SK-N-SH (cell line): Measurements from ENCODE around the gene TP53BP1. TPM values are rescaled to one million over a fixed set of nuclear protein-coding genes. Genes with fewer than 3 reads are reported as not detected.

ENCODE experiments used
- CTCF ChIA-PET: fragments of 300-600, 350-600 bp; formaldehyde crosslinking; extraction: SDS; loops from one replicate; lab custom pipeline; 2021; lab: Yijun Ruan, JAX
- POLR2A ChIA-PET: fragments of 350-600 bp; sonication (Branson Sonifier 250); formaldehyde crosslinking; extraction: SDS; loops from one replicate; lab custom pipeline; 2020; ENCODE audit warnings: antibody characterized with exemption, inconsistent platforms; lab: Yijun Ruan, JAX
- DNase-seq: peaks from one replicate; pipeline ENCODE4 v3.0.0; 2012
- H2AFZ ChIP-seq: fragments of 200-600 bp; sonication (generic); 2 replicates; pipeline ENCODE4 v1.8.1; 2016; ENCODE audit warnings: antibody characterized with exemption, mild to moderate bottlenecking, low read depth
- H3F3A ChIP-seq: fragments of 200-600 bp; sonication (generic); replicated peaks from 2 replicates; pipeline ENCODE3; 2016; ENCODE audit warnings: antibody characterized with exemption, mild to moderate bottlenecking; ENCODE audit not compliant: insufficient read depth
- H3K27ac ChIP-seq, 2 experiments: fragments of 200-500 bp in 1 of 2; fragments of 200-600 bp in 1 of 2; sonication (Bioruptor generic) in 1 of 2; sonication (generic), shearing (Covaris generic) in 1 of 2; 2 replicates each; pipeline versions ENCODE4 v1.5.1 to v1.6.1; 2014 to 2016; ENCODE audit warnings: low read depth in 2 of 2, inconsistent platforms in 1 of 2, low read length in 1 of 2, mild to moderate bottlenecking in 1 of 2, mixed read lengths in 1 of 2
- H3K27me3 ChIP-seq: fragments of 200-600 bp; sonication (generic), shearing (Covaris generic); 2 replicates; pipeline ENCODE4 v1.6.1; 2016; ENCODE audit warnings: mixed run types; ENCODE audit not compliant: insufficient read depth
- H3K36me3 ChIP-seq, 2 experiments: fragments of 200-500 bp in 1 of 2; fragments of 200-600 bp in 1 of 2; sonication (Bioruptor generic) in 1 of 2; sonication (generic) in 1 of 2; replicated peaks in 1 of 2; 2 replicates each; pipeline versions ENCODE3 to v1.5.1; 2014 to 2016; ENCODE audit warnings: low read length in 1 of 2, mild to moderate bottlenecking in 1 of 2; ENCODE audit not compliant: insufficient read depth in 2 of 2, control insufficient read depth in 1 of 2
- H3K4me1 ChIP-seq, 2 experiments: fragments of 200-500 bp in 1 of 2; fragments of 200-600 bp in 1 of 2; sonication (Bioruptor generic) in 1 of 2; sonication (generic), shearing (Covaris generic) in 1 of 2; 2 replicates each; pipeline versions ENCODE4 v1.5.1 to v1.6.1; 2014 to 2016; ENCODE audit warnings: low read depth in 1 of 2, low read length in 1 of 2, mixed run types in 1 of 2; ENCODE audit not compliant: insufficient read depth in 2 of 2, control insufficient read depth in 1 of 2
- H3K4me2 ChIP-seq: fragments of 200-600 bp; sonication (generic), shearing (Covaris generic); 2 replicates; pipeline ENCODE4 v1.6.1; 2017; ENCODE audit warnings: mixed run types
- H3K4me3 ChIP-seq, 2 experiments: fragments of 200-500 bp in 1 of 2; fragments of 200-600 bp in 1 of 2; sonication (Bioruptor generic) in 1 of 2; sonication (generic), shearing (Covaris generic) in 1 of 2; 2 replicates each; pipeline versions ENCODE4 v1.5.1 to v1.8.1; 2014 to 2016; ENCODE audit warnings: low read depth in 2 of 2, inconsistent platforms in 1 of 2, low read length in 1 of 2, mild to moderate bottlenecking in 1 of 2, mixed read lengths in 1 of 2, moderate library complexity in 1 of 2
- H3K79me2 ChIP-seq: fragments of 200-600 bp; sonication (generic); 2 replicates; pipeline ENCODE4 v1.8.1; 2017; ENCODE audit warnings: mild to moderate bottlenecking; ENCODE audit not compliant: insufficient read depth
- H3K9ac ChIP-seq: fragments of 200-600 bp; sonication (generic); 2 replicates; pipeline ENCODE4 v1.6.1; 2017; ENCODE audit warnings: mixed run types
- H3K9me2 ChIP-seq: fragments of 200-600 bp; sonication (generic); 2 replicates; pipeline ENCODE4 v1.6.1; 2017; ENCODE audit warnings: mixed run types
- H3K9me3 ChIP-seq: fragments of 200-600 bp; sonication (generic); 2 replicates; pipeline ENCODE4 v1.6.1; 2017; ENCODE audit warnings: mixed run types, mild to moderate bottlenecking, moderate library complexity
- H4K20me1 ChIP-seq: fragments of 200-600 bp; sonication (generic); 2 replicates; pipeline ENCODE4 v1.6.1; 2017; ENCODE audit warnings: mild to moderate bottlenecking, mixed run types; ENCODE audit not compliant: insufficient read depth
- CHD2 ChIP-seq: fragments of 150-350 bp; IDR thresholded peaks from 2 replicates; pipeline ENCODE4 v1.6.1; 2018; ENCODE audit warnings: low read length; ENCODE audit not compliant: partially characterized antibody
- EZH2phosphoT487 ChIP-seq: fragments of 200-600 bp; sonication (generic); IDR thresholded peaks from 2 replicates; pipeline ENCODE4 v1.6.1; 2017; ENCODE audit warnings: low read depth, mixed run types, mild to moderate bottlenecking, antibody characterized with exemption, moderate library complexity, borderline replicate concordance
- GATA2 ChIP-seq: sonication (generic); formaldehyde crosslinking; IDR thresholded peaks from 2 replicates; pipeline ENCODE4 v1.5.0; 2020; ENCODE audit warnings: mild to moderate bottlenecking, missing genetic modification reagents
- JUND ChIP-seq: IDR thresholded peaks from 2 replicates; pipeline ENCODE4 v1.4.0; 2012
- MAX ChIP-seq: IDR thresholded peaks from 2 replicates; pipeline ENCODE4 v1.4.0; 2012; ENCODE audit warnings: low read depth
- NRF1 ChIP-seq: IDR thresholded peaks from 2 replicates; pipeline ENCODE4 v1.6.1; 2012; ENCODE audit warnings: low read depth, mild to moderate bottlenecking, low read length
- PBX3 ChIP-seq: IDR thresholded peaks from 2 replicates; pipeline ENCODE4; 2012
- RAD21 ChIP-seq: IDR thresholded peaks from 2 replicates; pipeline ENCODE4 v1.6.1; 2012; ENCODE audit warnings: mild to moderate bottlenecking, low read length
- RCOR1 ChIP-seq: fragments of 150-350 bp; IDR thresholded peaks from 2 replicates; pipeline ENCODE4 v1.6.1; 2017; ENCODE audit warnings: antibody characterized with exemption, low read length
- REST ChIP-seq: IDR thresholded peaks from 2 replicates; pipeline ENCODE4 v1.6.1; 2012; ENCODE audit warnings: mild to moderate bottlenecking, low read depth, low read length, moderate library complexity
- RFX5 ChIP-seq: IDR thresholded peaks from 2 replicates; pipeline ENCODE4 v1.6.1; 2012; ENCODE audit warnings: mild to moderate bottlenecking, improper control_type of control experiment, low read length
- SIN3A ChIP-seq: IDR thresholded peaks from 2 replicates; pipeline ENCODE4 v1.6.1; 2012; ENCODE audit warnings: low read depth, mild to moderate bottlenecking, low read length, moderate library complexity, borderline replicate concordance
- SMC3 ChIP-seq: IDR thresholded peaks from 2 replicates; pipeline ENCODE4 v1.6.1; 2012; ENCODE audit warnings: low read depth, low read length, improper control_type of control experiment
- TEAD4 ChIP-seq: IDR thresholded peaks from 2 replicates; pipeline ENCODE4 v1.4.0; 2012; ENCODE audit warnings: mild to moderate bottlenecking, borderline replicate concordance; ENCODE audit not compliant: insufficient read depth
- YY1 ChIP-seq: IDR thresholded peaks from 2 replicates; pipeline ENCODE4 v1.4.0; 2012; ENCODE audit warnings: low read depth, mild to moderate bottlenecking
- WGBS: methylation state at CpG from one replicate; pipeline ENCODE4 v1.1.6; 2017; ENCODE audit warnings: low lambda C conversion rate; 5-methylcytosine and 5-hydroxymethylcytosine counted together
- polyA plus RNA-seq, 3 experiments: library from polyadenylated mRNA; depleted of rRNA; stranded (reverse); fragments of >200 nt; gene quantifications; 2 replicates each; pipeline ENCODE4 v1.2.3, GENCODE V29; 2012
- TF ChIP-seq, protein P1 (sequence below): fragments of 200-600 bp; sonication (generic); IDR thresholded peaks from 2 replicates; pipeline ENCODE4 v1.6.1; 2017; ENCODE audit warnings: antibody characterized with exemption, mild to moderate bottlenecking, moderate library complexity

TP53BP1 gene
- polyA plus RNA-seq, 1 of the 3 experiments (the other 2 are of a cell fraction): 27.1 TPM

GRCh38 chr15:43483297-43484128 is 9.4 kb downstream of the TP53BP1 start:
- Histone ChIP-seq H3K27me3 (no peaks in the 10 kb centered on the region), H3K4me1 (no peaks in the 10 kb centered on the region), H3K9ac (no peak overlapping the region), H3F3A (peaks cover 16% of the 10 kb centered on the region), H2AFZ (no peak overlapping the region), H4K20me1 (no peaks in the 10 kb centered on the region; the same call in 1 of the 2 replicates), H3K36me3 (peaks cover 26 to 72% of the 10 kb centered on the region in 2 experiments), H3K79me2 (peaks cover 45% of the 10 kb centered on the region), H3K27ac (peak overlapping the region; percentile 2 to 12; a peak in 1 of 4 replicates), H3K9me3 (no peaks in the 10 kb centered on the region), H3K4me3 (no peak overlapping the region), H3K4me2 (no peak overlapping the region), H3K9me2 (no peaks in the 10 kb centered on the region)
- peak; percentile 27 for DNase-seq
- WGBS: 95% methylated on average over 4 of the region's 4 CpGs
- TF ChIP-seq RCOR1: no peak
- no peak for TF ChIP-seq SIN3A
- TF ChIP-seq, protein P1, sequence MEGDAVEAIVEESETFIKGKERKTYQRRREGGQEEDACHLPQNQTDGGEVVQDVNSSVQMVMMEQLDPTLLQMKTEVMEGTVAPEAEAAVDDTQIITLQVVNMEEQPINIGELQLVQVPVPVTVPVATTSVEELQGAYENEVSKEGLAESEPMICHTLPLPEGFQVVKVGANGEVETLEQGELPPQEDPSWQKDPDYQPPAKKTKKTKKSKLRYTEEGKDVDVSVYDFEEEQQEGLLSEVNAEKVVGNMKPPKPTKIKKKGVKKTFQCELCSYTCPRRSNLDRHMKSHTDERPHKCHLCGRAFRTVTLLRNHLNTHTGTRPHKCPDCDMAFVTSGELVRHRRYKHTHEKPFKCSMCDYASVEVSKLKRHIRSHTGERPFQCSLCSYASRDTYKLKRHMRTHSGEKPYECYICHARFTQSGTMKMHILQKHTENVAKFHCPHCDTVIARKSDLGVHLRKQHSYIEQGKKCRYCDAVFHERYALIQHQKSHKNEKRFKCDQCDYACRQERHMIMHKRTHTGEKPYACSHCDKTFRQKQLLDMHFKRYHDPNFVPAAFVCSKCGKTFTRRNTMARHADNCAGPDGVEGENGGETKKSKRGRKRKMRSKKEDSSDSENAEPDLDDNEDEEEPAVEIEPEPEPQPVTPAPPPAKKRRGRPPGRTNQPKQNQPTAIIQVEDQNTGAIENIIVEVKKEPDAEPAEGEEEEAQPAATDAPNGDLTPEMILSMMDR: peak; percentile 59
- no peak for TF ChIP-seq CHD2
- peak; percentile 51 for TF ChIP-seq SMC3
- no peak for TF ChIP-seq RFX5
- TF ChIP-seq YY1: no peak
- TF ChIP-seq NRF1: no peak
- no peak for TF ChIP-seq TEAD4
- TF ChIP-seq MAX: no peak
- TF ChIP-seq EZH2phosphoT487: no peak
- no peak for TF ChIP-seq REST
- peak; percentile 63 for TF ChIP-seq RAD21
- peak; percentile 25; the same call in 1 of the 2 replicates for TF ChIP-seq PBX3
- TF ChIP-seq GATA2 (CRISPR knock-in tag): no peak
- no peak for TF ChIP-seq JUND
- CTCF ChIA-PET: interaction anchor here (0.8 to 1.5 kb wide), 7 partner anchors 8 to 32 kb away, joined by 3 to 11 read pairs (median 4); no protein-coding TSS in a partner anchor
- POLR2A ChIA-PET: no interaction called here
